MV-4-11 (cell line): ENCODE data around the gene SCG5.

Experiments
- DNase-seq: peaks from one replicate; lab custom pipeline; 2025; lab: John Stamatoyannopoulos, UW

SCG5 gene

GRCh38 chr15:32723171-32723948, 81.8 kb downstream of the SCG5 start:
- DNase-seq = no peak

- DNase-seq = no peak
Measured at GRCh38 chr15:32729700-32730395, 88.3 kb downstream of the SCG5 start.

GRCh38 chr15:32730677-32731654, 89.5 kb downstream of the SCG5 start:
- no peak for DNase-seq

- no peak for DNase-seq
Measured at GRCh38 chr15:32732574-32733157, 91.2 kb downstream of the SCG5 start.

- DNase-seq = no peak
Measured at GRCh38 chr15:32733281-32733680, 91.8 kb downstream of the SCG5 start.

GRCh38 chr15:32735989-32736700, 94.6 kb downstream of the SCG5 start:
- DNase-seq = no peak

- no peak for DNase-seq
Measured at GRCh38 chr15:32736701-32737061, 95.2 kb downstream of the SCG5 start.

- no peak for DNase-seq
Measured at GRCh38 chr15:32737304-32737703, 95.8 kb downstream of the SCG5 start.

- no peak for DNase-seq
Measured at GRCh38 chr15:32738666-32739065, 97.2 kb downstream of the SCG5 start.

- no peak for DNase-seq
Measured at GRCh38 chr15:32739522-32740063, 98.1 kb downstream of the SCG5 start.

GRCh38 chr15:32743411-32744140, 102.1 kb downstream of the SCG5 start:
- no peak for DNase-seq

- DNase-seq = no peak
Measured at GRCh38 chr15:32746116-32746857, 104.8 kb downstream of the SCG5 start.
